T47D (cell line): ENCODE measurements around the gene KLHL24.
"Not testable (repeated sequence)": the region's sequence is repeated elsewhere in the genome, so short reads cannot be mapped to it uniquely, and the experiment has no call there.

ENCODE experiments used
- DNase-seq, 2 experiments: peaks; one replicate each; pipeline versions ENCODE4 v3.0.0 to v3.0.0-alpha.2; 2011 to 2012; ENCODE audit warnings: low read depth in 1 of 2, low spot score in 1 of 2
- JUND ChIP-seq: IDR thresholded peaks from 2 replicates; pipeline ENCODE4 v1.6.1; 2012; ENCODE audit warnings: low read depth
- in situ Hi-C: cut with HindIII; loops from 2 replicates; pipeline ENCODE4 v1.10.0; 2016; ENCODE audit warnings: low sequenced_read_pairs, low pct_unique_long_range_greater_than_20kb

Gene KLHL24

DNA sequence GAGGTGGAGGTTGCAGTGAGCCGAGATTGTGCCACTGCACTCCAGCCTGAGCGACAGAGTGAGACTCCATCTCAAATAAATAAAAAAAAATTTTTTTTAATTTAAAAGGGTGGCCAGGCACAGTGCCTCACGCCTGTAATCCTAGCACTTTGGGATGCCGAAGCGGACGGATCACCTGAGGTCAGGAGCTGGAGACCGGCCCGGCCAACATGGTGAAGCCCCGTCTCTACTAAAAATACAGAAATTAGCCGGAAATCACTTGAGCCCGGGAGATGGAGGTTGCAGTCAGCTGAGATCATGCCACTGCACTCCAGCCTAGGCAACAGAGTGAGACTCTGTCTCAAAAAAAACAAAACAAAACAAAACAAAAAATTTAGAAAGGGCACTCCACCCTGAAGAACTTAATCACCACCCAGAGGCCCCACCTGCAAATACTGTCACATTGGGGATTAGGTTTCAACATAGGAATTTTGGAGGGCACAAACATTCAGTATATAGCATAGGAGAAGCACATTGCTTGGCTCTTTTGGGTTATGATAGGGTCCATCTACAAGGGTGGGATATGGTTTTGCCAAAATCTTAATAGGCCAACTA, 55.1 kb downstream of the KLHL24 start:
- no peak for TF ChIP-seq JUND
- in situ Hi-C loops, result no loop called here
- no peak for DNase-seq

- peak in 1 of 2 experiments; percentile 35 for DNase-seq
- in situ Hi-C loops, result no loop called here
- TF ChIP-seq JUND, result no peak
These were observed 57.0 kb downstream of the KLHL24 start for GRCh38 chr3:183692436-183692835.

DNA sequence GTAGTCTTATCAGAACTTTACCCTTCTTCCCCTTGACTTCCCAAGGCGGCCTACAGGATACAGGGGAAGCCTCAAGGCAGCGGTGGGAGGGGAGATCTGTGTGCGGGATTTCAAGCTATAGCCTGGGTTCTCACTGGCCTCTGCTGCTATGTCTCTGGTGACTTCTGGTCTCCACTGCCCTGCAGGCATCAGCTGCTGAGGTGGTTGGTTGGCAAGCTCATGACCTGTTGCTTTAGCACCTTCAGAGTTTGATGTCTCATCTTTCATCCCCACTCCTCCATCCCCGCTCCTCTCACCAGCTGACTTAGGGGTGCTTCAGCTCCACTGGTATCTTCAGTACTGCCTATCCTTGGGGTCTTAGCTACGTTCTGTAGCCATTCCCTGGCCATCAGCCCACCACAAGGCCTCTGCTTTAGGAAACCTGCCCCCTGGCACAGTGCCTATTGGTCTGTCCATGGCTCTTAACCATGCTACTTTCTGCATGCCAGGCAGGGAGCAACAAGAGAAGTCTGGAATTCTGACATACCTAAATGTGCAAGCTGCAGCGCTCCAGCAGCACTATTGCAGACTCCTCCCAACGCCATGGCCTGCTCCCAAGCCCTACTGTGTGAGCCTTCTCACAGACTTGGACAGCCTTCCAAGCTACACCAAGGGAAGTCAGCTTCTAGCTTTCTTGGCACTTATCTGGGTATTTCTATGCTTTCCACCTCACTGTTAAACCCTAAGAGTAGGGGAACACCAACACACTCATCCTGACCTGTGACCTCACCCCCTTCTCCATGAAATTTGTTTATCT, 60.3 kb downstream of the KLHL24 start:
- DNase-seq, result peak in 1 of 2 experiments; percentile 40
- in situ Hi-C loops, result no loop called here
- TF ChIP-seq JUND, result no peak

DNA sequence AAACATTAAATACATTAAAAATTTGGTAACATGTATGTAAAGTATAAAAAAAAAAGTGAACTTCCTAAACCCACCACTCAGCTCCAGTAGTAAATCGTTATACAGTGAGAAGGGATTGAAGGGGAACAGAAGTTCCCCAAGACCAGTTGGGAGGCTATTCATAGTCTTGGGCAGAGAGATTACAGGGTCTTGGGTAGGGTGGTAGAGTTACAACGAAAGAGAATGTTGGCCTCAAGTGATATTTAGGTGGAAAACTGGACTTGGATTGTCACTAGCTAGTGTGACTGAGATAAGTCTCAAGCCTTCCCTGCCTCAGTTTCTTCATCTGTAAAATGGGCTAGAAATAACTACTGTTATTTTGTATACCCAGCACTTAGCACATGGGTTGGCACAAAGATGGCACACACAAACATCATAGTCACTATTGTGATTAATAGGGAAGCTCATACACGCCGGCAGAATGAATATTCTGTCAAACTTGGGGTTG, 61.7 kb downstream of the KLHL24 start:
- TF ChIP-seq JUND, result no peak
- no peak for DNase-seq
- in situ Hi-C loops, result no loop called here

DNA sequence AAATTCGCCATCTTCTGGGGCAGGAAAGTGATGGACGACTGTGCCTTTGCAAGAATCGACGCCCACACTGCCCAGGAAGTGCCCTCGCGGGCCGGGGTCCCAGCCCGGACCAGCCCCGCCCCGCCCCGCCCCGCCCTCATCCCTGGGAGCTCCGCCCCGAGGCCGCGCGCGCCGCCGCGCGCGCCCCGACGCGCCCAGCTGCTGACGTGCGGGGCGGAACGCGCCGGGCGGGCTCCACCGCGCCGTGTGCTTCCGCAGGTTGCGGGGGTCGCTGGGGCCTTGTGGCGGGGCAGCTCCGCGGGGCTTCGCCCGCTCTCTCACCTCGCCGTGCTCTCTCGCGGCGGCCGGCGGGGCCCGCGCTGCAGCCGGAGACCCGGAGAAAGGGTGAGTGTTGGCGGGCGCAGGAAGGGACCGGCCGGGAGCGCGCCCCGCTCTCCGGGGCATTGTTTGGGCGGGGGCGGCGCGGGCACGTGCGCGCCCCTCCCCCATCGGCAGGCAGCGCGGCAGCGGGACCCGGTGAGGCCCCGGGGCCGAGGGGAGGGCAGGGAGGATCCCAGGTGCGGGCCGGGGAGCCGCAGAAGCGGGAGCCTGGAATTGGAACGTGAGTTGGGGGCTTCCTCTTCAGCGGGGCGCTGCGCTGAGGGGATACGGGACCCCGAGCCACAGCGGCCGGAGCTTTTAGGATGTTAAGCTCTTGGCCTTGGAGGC, 62.3 kb downstream of the KLHL24 start, which contains the start of gene YEATS2:
Gene YEATS2, plus strand, starts transcription at position 188 of the 708 bp plus-strand sequence. CDS start 17,366 bp downstream, outside the sequence.
- no peak for TF ChIP-seq JUND
- peak; percentile 88 to 99 for DNase-seq
- in situ Hi-C loops, result no loop called here

GRCh38 chr3:183698318-183698751, 62.9 kb downstream of the KLHL24 start:
- peak; percentile 40 to 83 for DNase-seq
- no peak for TF ChIP-seq JUND
- in situ Hi-C loops, result no loop called here

- TF ChIP-seq JUND, result no peak
- in situ Hi-C loops, result no loop called here
- peak; percentile 22 to 43 for DNase-seq
These were observed 63.3 kb downstream of the KLHL24 start for GRCh38 chr3:183698756-183699155.

GRCh38 chr3:183699238-183699947, 64.0 kb downstream of the KLHL24 start:
- DNase-seq, result no peak
- no peak for TF ChIP-seq JUND
- in situ Hi-C loops, result no loop called here

DNA sequence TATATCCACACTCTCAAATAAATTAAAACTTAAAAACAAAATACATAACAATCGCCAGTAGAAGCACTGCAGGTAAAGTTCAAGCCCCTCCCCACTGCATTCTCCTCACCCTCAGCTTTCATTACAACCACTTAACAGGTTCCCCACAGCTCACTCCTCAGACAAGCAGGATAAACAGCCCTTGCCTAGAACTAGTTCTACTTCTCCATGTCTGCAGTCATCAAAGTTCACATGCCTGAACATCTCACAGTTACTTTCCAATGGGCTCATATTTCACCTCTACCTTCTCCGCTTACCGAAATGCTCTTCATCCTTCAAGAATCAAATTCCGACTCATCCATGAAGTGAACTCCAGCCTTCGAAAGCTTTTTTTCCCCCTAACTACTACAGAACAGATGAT, 66.3 kb downstream of the KLHL24 start:
- no peak for TF ChIP-seq JUND
- in situ Hi-C loops, result no loop called here
- peak in 1 of 2 experiments; percentile 58 for DNase-seq

GRCh38 chr3:183703892-183704291, 68.5 kb downstream of the KLHL24 start:
- in situ Hi-C loops, DNase-seq: not testable (repeated sequence)

- DNase-seq, result no peak
- TF ChIP-seq JUND, result no peak
- in situ Hi-C loops, result no loop called here
These were observed 74.8 kb downstream of the KLHL24 start for GRCh38 chr3:183710231-183710630.

GRCh38 chr3:183711516-183711915, 76.1 kb downstream of the KLHL24 start:
- TF ChIP-seq JUND, result no peak
- in situ Hi-C loops, result no loop called here
- no peak for DNase-seq

GRCh38 chr3:183714622-183715021, 79.2 kb downstream of the KLHL24 start:
- TF ChIP-seq JUND, result no peak
- in situ Hi-C loops, result no loop called here
- no peak for DNase-seq
